T-helper 22 cell (primary cell): ENCODE measurements around the gene CEP78.
"Not testable (repeated sequence)": the region's sequence is repeated elsewhere in the genome, so short reads cannot be mapped to it uniquely, and the experiment has no call there.

Experiments used
- DNase-seq: peaks from one replicate; pipeline ENCODE4 v3.0.0-alpha.2; 2020; ENCODE audit warnings: low read depth

CEP78 gene, protein sequence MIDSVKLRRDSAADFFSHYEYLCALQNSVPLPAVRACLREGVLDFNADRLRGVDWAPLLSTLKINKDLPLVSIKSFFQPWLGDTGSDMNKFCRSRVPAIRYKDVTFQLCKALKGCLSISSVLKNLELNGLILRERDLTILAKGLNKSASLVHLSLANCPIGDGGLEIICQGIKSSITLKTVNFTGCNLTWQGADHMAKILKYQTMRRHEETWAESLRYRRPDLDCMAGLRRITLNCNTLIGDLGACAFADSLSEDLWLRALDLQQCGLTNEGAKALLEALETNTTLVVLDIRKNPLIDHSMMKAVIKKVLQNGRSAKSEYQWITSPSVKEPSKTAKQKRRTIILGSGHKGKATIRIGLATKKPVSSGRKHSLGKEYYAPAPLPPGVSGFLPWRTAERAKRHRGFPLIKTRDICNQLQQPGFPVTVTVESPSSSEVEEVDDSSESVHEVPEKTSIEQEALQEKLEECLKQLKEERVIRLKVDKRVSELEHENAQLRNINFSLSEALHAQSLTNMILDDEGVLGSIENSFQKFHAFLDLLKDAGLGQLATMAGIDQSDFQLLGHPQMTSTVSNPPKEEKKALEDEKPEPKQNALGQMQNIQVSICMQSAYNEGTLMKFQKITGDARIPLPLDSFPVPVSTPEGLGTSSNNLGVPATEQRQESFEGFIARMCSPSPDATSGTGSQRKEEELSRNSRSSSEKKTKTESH

GRCh38 chr9:78235762-78236550, at the start of gene CEP78:
TSS of gene CEP78 (plus strand) at chr9:78236075. CDS start at chr9:78236351, 276 bp downstream.
- peak; percentile 74 for DNase-seq

DNA sequence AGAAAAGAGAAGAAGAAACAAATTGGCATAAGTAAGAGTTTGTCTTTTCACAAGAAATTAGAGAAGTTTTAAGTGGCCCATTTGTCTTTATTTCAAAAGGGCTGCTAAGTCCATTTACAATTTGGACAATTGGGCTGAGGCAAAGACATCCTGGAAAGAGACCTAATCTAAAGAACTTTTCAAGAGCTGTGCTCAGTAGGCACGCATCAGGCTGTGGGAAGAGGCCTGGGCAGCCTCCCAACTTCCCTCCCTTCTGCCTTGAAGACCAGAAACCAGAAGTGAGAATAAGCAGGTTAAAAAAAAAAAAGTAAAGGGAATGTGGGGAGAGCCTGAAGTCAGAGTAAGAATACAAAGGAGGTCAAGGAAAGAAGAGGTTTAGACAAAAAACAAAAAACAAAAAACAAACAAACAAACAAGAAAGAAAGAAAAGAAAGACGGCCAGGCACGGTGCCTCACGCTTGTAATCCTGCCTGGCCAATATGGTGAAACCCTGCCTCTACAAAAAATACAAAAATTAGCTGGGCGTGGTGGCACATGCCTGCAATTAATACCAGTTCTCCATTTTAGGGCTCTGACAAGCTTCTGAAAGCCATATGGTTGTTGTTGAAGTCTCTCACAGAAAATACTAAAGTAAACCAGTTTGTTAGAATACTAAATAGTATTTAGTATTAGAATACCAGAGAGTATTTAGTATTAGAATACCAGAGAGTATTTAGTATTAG, 48.0 kb upstream of the CEP78 start:
- no peak for DNase-seq

DNA sequence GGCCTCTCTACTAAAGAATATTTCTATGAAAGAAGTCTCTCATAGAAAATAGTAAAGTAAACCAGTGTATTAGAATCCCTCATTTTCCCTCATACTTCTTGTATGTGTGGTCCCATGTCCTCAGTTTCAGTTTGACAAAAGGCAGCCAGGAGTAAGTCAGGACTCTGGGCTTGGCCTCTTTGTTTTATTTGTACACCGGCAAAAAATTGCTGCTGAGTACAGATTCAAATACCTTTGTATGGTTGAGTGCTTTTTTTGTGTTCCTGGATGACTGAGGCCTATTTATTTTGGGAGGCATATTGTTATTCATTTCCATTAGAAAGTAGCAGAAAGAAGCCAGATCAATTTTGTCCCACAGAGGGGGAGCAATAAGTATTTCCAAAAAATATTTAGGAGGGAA, 47.3 kb upstream of the CEP78 start:
- DNase-seq, result no peak

DNA sequence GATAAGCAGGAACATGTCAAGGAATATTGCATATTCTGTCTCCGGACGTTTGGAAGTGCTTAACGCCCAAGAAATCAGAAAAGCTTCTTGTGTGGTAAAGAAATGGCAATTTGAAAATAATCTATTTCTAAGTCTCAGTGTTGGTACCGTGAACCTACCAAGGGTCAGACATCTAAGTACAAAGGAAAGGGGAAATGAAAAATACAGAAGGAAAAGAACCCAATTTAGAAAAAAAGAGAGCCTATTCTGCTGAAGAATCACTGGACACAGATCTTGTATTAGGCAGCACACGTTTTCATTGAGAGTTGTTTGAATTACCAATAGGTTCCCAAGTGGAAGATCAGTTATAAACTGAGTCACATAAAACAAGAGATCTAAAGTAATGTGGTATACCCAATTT, 46.9 kb upstream of the CEP78 start:
- no peak for DNase-seq

DNA sequence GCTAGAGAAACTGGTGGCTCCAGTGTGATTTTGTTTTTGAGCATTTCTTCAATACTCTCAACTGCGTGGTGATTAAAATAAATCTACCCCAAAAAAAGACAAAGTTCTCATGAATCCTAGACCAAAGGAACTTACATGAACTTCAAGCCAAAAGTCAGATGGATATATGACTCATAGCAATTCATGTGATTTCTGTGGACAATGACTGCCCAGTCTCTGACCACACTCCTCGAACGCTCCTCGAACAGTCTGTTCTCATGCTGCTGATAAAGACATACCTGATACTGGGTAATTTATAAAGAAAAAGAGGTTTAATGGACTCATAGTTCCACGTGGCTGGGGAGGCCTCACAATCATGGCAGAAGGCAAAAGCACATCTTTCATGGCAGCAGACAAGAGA, 46.4 kb upstream of the CEP78 start:
- DNase-seq, result no peak

DNA sequence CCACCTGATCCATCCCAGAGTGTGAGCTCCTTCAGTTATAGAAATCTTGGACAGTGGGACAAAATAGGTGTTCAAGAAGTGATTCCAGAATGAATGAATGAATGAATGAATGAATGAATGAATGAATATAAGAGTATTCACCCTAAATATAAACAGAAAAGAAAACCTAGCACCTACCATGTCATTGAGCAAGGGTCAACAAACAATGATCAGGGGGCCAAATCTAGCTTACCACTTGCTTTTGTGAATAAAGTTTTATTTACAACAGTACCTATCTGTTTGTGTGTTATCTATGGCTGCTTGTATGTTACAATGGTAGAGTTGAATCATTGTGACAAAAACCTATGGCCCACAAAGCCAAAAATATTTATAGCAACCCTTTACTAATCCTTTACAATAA, 43.9 kb upstream of the CEP78 start:
- DNase-seq, result no peak

GRCh38 chr9:78196258-78196657, 39.6 kb upstream of the CEP78 start:
- no peak for DNase-seq

GRCh38 chr9:78201158-78201777, 34.6 kb upstream of the CEP78 start:
- DNase-seq, result peak; percentile 22

GRCh38 chr9:78207319-78207718, 28.6 kb upstream of the CEP78 start:
- DNase-seq, result no peak

- no peak for DNase-seq
Measured at GRCh38 chr9:78207901-78208300, 28.0 kb upstream of the CEP78 start.

DNA sequence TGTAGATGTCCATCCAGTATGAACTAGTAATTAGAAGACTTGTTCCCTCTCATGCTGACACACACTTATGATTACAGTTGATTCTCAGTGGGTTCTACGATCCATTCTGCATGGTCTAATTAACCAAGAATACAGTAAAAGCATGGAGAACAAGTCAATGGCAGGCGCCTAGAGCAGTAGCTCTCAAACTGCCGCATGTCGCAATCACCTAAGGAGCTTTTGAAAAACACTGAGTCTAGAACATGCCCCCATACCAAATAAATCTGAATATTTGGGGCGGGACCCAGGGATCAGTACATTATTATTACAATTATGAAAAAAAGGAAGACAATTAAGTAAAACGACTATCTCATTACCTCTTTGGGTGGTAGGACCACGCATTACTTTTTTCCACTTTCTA, 26.7 kb upstream of the CEP78 start:
- no peak for DNase-seq

- DNase-seq, result no peak
Measured at GRCh38 chr9:78210841-78211301, 25.0 kb upstream of the CEP78 start.

- DNase-seq, result no peak
Measured at GRCh38 chr9:78212868-78213267, 23.0 kb upstream of the CEP78 start.

DNA sequence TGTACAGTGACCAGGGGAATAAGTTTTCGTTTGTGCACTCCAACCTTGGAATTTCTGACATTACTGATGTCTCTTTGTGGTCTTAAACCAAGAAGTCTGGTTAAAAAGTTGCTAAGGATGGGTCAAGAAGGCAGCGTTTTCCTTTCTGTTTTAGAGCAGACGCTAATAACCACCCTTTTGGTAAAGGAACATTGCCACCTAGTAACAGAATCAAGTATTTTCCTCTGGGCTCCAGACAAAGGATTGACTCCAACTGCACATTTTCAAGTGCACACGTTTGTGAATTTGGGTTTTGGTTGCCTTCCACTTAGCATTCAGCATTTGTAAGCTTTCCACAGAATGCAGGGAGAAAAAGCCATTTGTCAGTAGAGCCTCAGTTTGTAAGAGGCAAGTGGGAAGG, 22.2 kb upstream of the CEP78 start:
- no peak for DNase-seq

DNA sequence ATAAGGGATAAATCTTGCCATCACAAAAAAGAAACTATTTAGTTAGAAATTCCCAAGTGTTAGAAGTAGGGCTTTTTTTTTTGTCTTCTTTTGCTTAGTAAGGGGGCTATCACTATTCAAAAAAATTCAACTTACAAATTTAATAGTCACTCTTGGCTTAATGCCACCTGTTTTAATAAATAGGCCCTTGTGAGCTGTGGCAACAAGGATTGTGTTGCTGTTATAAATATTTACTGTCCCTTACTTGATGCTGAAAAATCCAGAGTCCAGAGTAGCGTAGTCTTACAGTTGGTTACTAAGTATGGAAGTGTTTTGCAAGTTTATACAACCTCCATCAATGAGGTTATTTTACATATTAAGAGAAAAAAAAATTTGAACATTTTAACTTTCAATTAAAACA, 21.4 kb upstream of the CEP78 start:
- DNase-seq, result no peak

DNA sequence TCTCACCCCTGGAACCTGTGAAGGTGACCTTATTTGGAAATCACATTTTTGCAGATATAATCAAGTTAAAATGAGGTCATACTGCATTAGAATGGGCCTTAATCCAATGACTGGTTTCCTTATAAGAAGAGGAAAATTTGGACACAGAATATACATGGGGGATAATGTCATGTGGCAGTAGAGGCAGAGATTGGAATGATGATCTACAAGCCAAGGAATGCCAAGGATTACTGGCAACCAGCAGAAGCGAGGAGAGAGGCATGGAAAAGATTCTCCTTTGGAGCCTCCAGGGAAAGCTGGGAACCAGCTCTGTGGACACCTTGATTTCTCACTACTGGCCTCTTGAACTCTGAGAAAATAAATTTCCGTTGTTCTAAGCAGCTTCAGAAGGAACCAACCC, 20.2 kb upstream of the CEP78 start:
- no peak for DNase-seq

DNA sequence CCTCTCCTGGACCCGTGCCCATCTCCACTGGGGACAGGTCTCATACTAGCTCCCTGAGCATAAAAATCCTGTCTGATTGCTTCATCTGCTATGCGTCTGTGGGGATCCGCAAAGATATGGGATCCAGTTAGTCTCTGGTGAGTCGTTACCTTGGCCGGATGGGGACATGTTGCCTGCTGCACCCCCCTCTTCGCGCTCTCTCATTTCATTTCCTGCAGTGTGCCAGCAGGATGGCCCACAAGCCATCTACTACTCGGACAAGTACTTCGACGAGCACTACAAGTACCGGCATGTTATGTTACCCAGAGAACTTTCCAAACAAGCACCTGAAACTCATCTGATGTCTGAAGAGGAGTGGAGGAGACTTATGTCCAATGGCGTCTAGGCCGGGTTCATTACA, 17.0 kb upstream of the CEP78 start:
- no peak for DNase-seq

- no peak for DNase-seq
Measured at GRCh38 chr9:78221425-78221824, 14.4 kb upstream of the CEP78 start.

DNA sequence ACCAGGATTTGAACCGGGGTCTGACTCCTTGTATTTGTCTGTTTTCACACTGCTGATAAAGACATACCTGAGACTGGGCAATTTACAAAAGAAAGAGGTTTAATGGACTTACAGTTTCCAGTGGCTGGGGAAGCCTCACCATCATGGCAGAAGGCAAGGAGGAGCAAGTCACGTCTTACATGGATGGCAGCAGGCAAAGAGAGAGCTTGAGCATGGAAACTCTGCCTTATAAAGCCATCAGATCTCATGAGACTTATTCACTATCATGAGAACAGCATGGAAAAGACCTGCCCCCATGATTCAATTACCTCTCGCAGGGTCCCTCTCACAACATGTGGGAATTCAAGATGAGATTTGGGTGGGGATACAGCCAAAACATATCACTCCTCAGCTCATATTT, 14.0 kb upstream of the CEP78 start:
- DNase-seq, result not testable (repeated sequence)

- no peak for DNase-seq
Measured at GRCh38 chr9:78230761-78231160, 5.1 kb upstream of the CEP78 start.

- DNase-seq, result not testable (repeated sequence)
Measured at GRCh38 chr9:78232471-78232870, 3.4 kb upstream of the CEP78 start.

DNA sequence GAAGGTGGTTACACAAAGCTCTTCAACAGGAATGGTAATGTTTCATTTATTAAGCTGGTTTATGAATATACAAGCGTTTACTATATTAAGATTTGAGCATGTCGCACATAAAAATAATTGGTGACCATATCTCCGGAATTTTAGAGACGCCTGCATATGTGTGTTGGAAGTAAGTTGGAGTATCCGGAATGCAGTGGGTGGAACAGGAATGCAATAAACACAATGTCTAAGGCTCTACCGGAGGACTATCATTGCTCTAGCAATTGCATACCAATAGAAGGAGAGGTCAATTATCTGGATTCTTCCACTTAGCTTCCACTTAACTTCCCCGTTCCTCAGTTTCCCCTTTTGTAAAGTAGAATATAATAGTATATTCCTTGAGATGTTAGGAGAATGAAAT, 1.1 kb upstream of the CEP78 start:
- DNase-seq, result no peak
